A673 (cell line): ENCODE results near the gene SERPINA4.

Experiments
- CTCF ChIP-seq: fragments of 300-800, 200-600 bp; sonication (generic); conservative IDR thresholded peaks from 2 replicates; pipeline ENCODE4 v1.5.1; 2017; ENCODE audit warnings: low read depth, mild to moderate bottlenecking, antibody characterized with exemption, low read length, moderate library complexity, mixed read lengths
- EZH2 ChIP-seq: fragments of 200-600 bp; sonication (generic); IDR thresholded peaks from 2 replicates; pipeline ENCODE4 v1.6.1; 2017; ENCODE audit warnings: borderline replicate concordance, low read depth, mild to moderate bottlenecking, mixed read lengths, antibody characterized with exemption, low read length; ENCODE audit not compliant: poor library complexity, severe bottlenecking

- TF ChIP-seq CTCF = no peak
- TF ChIP-seq EZH2 = no peak
Measured at GRCh38 chr14:94569381-94570001, 8.2 kb downstream of the SERPINA4 start.
